K562 (cell line): Measurements from ENCODE around the gene SHANK3. TPM values are rescaled to one million over a fixed set of nuclear protein-coding genes. Genes with fewer than 3 reads are reported as not detected.
"Not testable (repeated sequence)": the region's sequence is repeated elsewhere in the genome, so short reads cannot be mapped to it uniquely, and the experiment has no call there.

ENCODE experiments used
- ATAC-seq: fragments of 200-7000 bp; cut with Tn5 transposase; 3 replicates; pipeline ENCODE4 v1.9.1; 2020; ENCODE audit warnings: moderate library complexity
- BruUV-seq: library from RNA; stranded (reverse); fragments of 400-500 nt; replicated peaks from 2 replicates; lab custom pipeline; 2021; lab: Mats Ljungman, UMichigan
- CTCF ChIA-PET: fragments of 300-600 bp; formaldehyde crosslinking; extraction: SDS; loops from one replicate; lab custom pipeline; 2021; ENCODE audit warnings: low intra/inter-chr PET ratio; lab: Yijun Ruan, JAX
- POLR2A ChIA-PET: fragments of 300-600, 350-650 bp; sonication (Branson Sonifier 250); formaldehyde crosslinking; extraction: SDS; loops from one replicate; lab custom pipeline; 2021; ENCODE audit warnings: antibody characterized with exemption, inconsistent platforms; lab: Yijun Ruan, JAX
- DNase-seq, 4 experiments: peaks; one replicate each; pipeline versions ENCODE4 v3.0.0 to v3.0.0-alpha.2; 2011 to 2018; ENCODE audit warnings: low spot score in 3 of 4, mixed read lengths in 3 of 4; ENCODE audit errors: extremely low read depth in 1 of 4
- FAIRE-seq: peaks from 2 replicates; lab custom pipeline; 2011; peaks lifted over from hg19 to GRCh38; lab: Jason Lieb, UNC
- H2AFZ ChIP-seq: 2 replicates; pipeline ENCODE4 v1.6.0; 2011; ENCODE audit warnings: low read depth, low read length, control low read depth, inconsistent platforms
- H3K27ac ChIP-seq: fragments of 200-600 bp; 3 replicates; pipeline ENCODE4 v1.8.0; 2011; ENCODE audit warnings: low read depth, mild to moderate bottlenecking, control low read depth, inconsistent platforms, low read length, moderate library complexity, mixed read lengths; ENCODE audit errors: extremely low read depth
- H3K27me3 ChIP-seq, 2 experiments: fragments of 300-600 bp in 1 of 2; 2 replicates in 1 of 2; 3 replicates in 1 of 2; pipeline versions ENCODE4 v1.6.0 to v1.8.0; 2011; ENCODE audit warnings: inconsistent platforms in 2 of 2, low read length in 2 of 2, mild to moderate bottlenecking in 1 of 2, mixed read lengths in 1 of 2, moderate library complexity in 1 of 2; ENCODE audit not compliant: control insufficient read depth in 2 of 2, insufficient read depth in 2 of 2
- H3K36me3 ChIP-seq: fragments of 300-600 bp; 3 replicates; pipeline ENCODE4 v1.8.0; 2011; ENCODE audit warnings: mild to moderate bottlenecking, low read length, inconsistent platforms; ENCODE audit not compliant: control insufficient read depth, insufficient read depth
- H3K4me1 ChIP-seq, 2 experiments: fragments of 200-600 bp in 1 of 2; replicated peaks in 1 of 2; 2 replicates in 1 of 2; 3 replicates in 1 of 2; pipeline versions ENCODE4 v1.5.1 to v1.8.0; 2011; ENCODE audit warnings: inconsistent platforms in 2 of 2, low read length in 2 of 2, mild to moderate bottlenecking in 1 of 2, mixed read lengths in 1 of 2, moderate library complexity in 1 of 2; ENCODE audit not compliant: control insufficient read depth in 2 of 2, insufficient read depth in 2 of 2
- H3K4me2 ChIP-seq: 2 replicates; pipeline ENCODE4 v1.6.1; 2011; ENCODE audit warnings: low read length, control low read depth, inconsistent platforms, mixed read lengths; ENCODE audit not compliant: insufficient read depth
- H3K4me3 ChIP-seq: fragments of 200-600 bp; sonication (generic), shearing (Covaris generic); 2 replicates; pipeline ENCODE4 v1.5.1; 2016; ENCODE audit warnings: control low read depth, inconsistent platforms
- H3K79me2 ChIP-seq: fragments of 200-600 bp; 3 replicates; pipeline ENCODE4 v1.8.0; 2011; ENCODE audit warnings: low read length, inconsistent platforms; ENCODE audit not compliant: control insufficient read depth, insufficient read depth
- H3K9ac ChIP-seq, 2 experiments: 2 replicates each; pipeline versions ENCODE4 v1.6.0 to v1.6.1; 2011; ENCODE audit warnings: low read depth in 2 of 2, low read length in 2 of 2, control low read depth in 1 of 2, inconsistent platforms in 1 of 2, mild to moderate bottlenecking in 1 of 2, mixed read lengths in 1 of 2; ENCODE audit not compliant: insufficient read depth in 1 of 2
- H3K9me1 ChIP-seq: one replicate; pipeline ENCODE4 v1.6.0; 2011; ENCODE audit warnings: inconsistent platforms, mild to moderate bottlenecking, low read length, moderate library complexity; ENCODE audit not compliant: control insufficient read depth, insufficient read depth
- H3K9me3 ChIP-seq: replicated peaks from 2 replicates; pipeline ENCODE4 v1.5.1; 2011; ENCODE audit warnings: low read depth, low read length, inconsistent platforms; ENCODE audit not compliant: control insufficient read depth, insufficient read depth
- H4K20me1 ChIP-seq: replicated peaks from 2 replicates; pipeline ENCODE4 v1.6.1; 2011; ENCODE audit warnings: low read length, inconsistent platforms, mixed read lengths; ENCODE audit not compliant: control insufficient read depth, insufficient read depth
- NR4A1 ChIP-seq, 2 experiments: fragments of 250-450 bp in 1 of 2; fragments of 450-650 bp in 1 of 2; sonication (Bioruptor Pico) in 1 of 2; IDR thresholded peaks; 2 replicates each; pipeline versions ENCODE4 v1.4.0 to v1.6.1; 2016 to 2020; ENCODE audit warnings: mild to moderate bottlenecking in 2 of 2, missing compliant biosample characterization in 1 of 2, missing genetic modification characterization in 1 of 2, moderate library complexity in 1 of 2
- SIN3A ChIP-seq, 2 experiments: fragments of 150-350 bp in 1 of 2; IDR thresholded peaks; 2 replicates each; pipeline ENCODE4 v1.6.1; 2011 to 2016; ENCODE audit warnings: borderline replicate concordance in 2 of 2, low read depth in 2 of 2, low read length in 2 of 2, mild to moderate bottlenecking in 2 of 2, moderate library complexity in 2 of 2; ENCODE audit not compliant: control insufficient read depth in 1 of 2
- WGBS: fragments of 100-300 bp; shearing (Covaris generic); methylation state at CpG from one replicate; pipeline ENCODE4 v1.1.6; 2016; ENCODE audit warnings: low coverage, mixed read lengths; ENCODE audit not compliant: insufficient coverage; ENCODE audit errors: missing lambda C conversion rate; 5-methylcytosine and 5-hydroxymethylcytosine counted together
- in situ Hi-C: fragments of 300-500 bp; cut with MboI; formaldehyde crosslinking; loops from 4 replicates; pipeline ENCODE4 v1.15.0; 2018; ENCODE audit warnings: inconsistent platforms, mixed read lengths
- intact Hi-C: fragments of 100-400 bp; cut with micrococcal nuclease; formaldehyde crosslinking; loops from 2 replicates; pipeline ENCODE4 v1.14.2; 2022
- polyA plus RNA-seq, 8 experiments: library from polyadenylated mRNA; depleted of rRNA in 4 of 8; stranded (reverse) in 5 of 8; unstranded in 3 of 8; fragments of >200 nt; fragmentation: Nextera tagmentation in 2 of 8; fragmentation: Illumina TruSeq in 1 of 8; extraction: Ambion mirVana in 2 of 8; extraction: Trizol in 1 of 8; gene quantifications; 2 replicates each; pipeline versions ENCODE4 v1.2.1 to v1.2.3, GENCODE V29; 2011 to 2014; ENCODE audit warnings: inconsistent platforms in 1 of 8, missing spikeins in 1 of 8
- total RNA-seq, 7 experiments: library from RNA; depleted of rRNA in 6 of 7; stranded (reverse); fragments of >200 nt in 6 of 7; fragmentation: Illumina TruSeq in 2 of 7; extraction: Trizol in 2 of 7; gene quantifications; 2 replicates each; pipeline versions ENCODE4 v1.2.1 to v1.2.3, GENCODE V29; 2011 to 2021; ENCODE audit warnings: low replicate concordance in 1 of 7

The SHANK3 gene
- total and polyA plus RNA-seq, 9 of the 15 experiments (the other 6 are each of a cell fraction or from before 2014, with no cell fraction given), result 0.01 to 0.07 (median 0.03) TPM; not detected in 6

DNA sequence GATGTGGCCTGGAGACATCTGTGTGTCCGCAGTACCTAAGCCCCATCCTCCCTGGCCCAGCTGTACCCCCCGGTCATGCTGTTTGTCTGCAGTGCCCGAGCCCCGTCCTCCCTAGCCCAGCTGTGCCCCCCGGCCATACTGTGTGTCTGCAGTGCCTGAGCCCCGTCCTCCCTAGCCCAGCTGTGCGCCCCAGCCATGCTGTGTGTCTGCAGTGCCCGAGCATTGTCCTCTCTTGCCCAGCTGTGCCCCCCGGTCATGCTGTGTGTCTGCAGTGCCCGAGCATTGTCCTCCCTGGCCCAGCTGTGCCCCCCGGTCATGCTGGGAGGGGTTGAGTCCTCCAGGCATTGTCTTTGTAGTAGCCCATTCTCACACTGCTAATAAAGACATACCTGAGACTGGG lies 37.0 kb upstream of the SHANK3 start (continued):
- TF ChIP-seq SIN3A (IDR thresholded peaks at IDR 0.05; ENCODE audit: borderline replicate concordance in 2 of 2, control insufficient read depth in 1 of 2, low read depth in 2 of 2, low read length in 2 of 2) (no peak), NR4A1 (CRISPR knock-in tag; IDR thresholded peaks at IDR 0.05) (no peak), NR4A1 (tag; IDR thresholded peaks at IDR 0.05) (no peak)

DNA sequence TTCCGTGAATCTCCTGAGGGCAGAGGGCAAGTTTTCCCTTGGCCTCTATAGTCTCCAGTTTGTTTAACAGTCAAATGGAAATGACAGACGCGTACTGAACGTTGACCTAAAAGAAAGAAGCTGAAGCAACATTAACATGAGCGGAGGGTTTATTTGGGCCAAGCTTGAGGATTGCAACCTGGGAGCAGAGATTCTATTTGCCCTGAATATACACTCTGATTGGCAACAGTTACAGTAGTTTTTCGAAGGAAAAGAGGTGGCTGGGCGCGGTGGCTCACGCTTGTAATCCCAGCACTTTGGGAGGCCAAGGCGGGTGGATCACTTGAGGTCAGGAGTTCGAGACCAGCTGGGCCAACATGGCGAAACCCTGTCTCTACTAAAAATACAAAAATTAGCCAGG lies 32.3 kb upstream of the SHANK3 start:
- H3K9ac ChIP-seq, BruUV-seq, H3K27ac ChIP-seq, H3K4me1 ChIP-seq, H3K4me2 ChIP-seq, H3K9me3 ChIP-seq, FAIRE-seq, intact Hi-C loops, DNase-seq, H3K79me2 ChIP-seq, H2AFZ ChIP-seq, H3K4me3 ChIP-seq, ATAC-seq, H4K20me1 ChIP-seq, CTCF ChIA-PET, H3K9me1 ChIP-seq, H3K36me3 ChIP-seq: not testable (repeated sequence)
- POLR2A ChIA-PET, result interaction anchor here (1.5 kb wide), 1 partner anchor 10 kb away, joined by 3 read pairs; no protein-coding TSS in a partner anchor
- in situ Hi-C loops, result loop anchor here (5.0 kb wide), 1 partner anchor 57 kb away; no protein-coding TSS in a partner anchor
- H3K27me3 ChIP-seq, result peaks cover 7 to 50% of the 10 kb centered on the region in 2 experiments; a peak in 4 of 5 replicates
- WGBS, result 18% methylated on average over 10 of the region's 12 CpGs
